Cardiac muscle cell (in vitro differentiated cells and primary cell): ENCODE measurements around the gene KDM2A. TPM values are rescaled to one million over a fixed set of nuclear protein-coding genes. Genes with fewer than 3 reads are reported as not detected.

Source experiments
- DNase-seq, 2 donors: peaks; one replicate each; pipeline versions ENCODE4 v3.0.0 to v3.0.0-alpha.2; 2010 to 2017; ENCODE audit warnings: low read depth in 1 of 2, low spot score in 1 of 2
- H3K27ac ChIP-seq: fragments of 200-600 bp; sonication (generic); 2 replicates; pipeline ENCODE4 v1.5.1; 2016
- H3K27me3 ChIP-seq: fragments of 200-600 bp; sonication (generic); 2 replicates; pipeline ENCODE4 v1.6.0; 2016; ENCODE audit warnings: control low read depth
- H3K36me3 ChIP-seq: fragments of 200-600 bp; sonication (generic); 2 replicates; pipeline ENCODE4 v1.5.1; 2016; ENCODE audit warnings: control low read depth
- H3K4me1 ChIP-seq: fragments of 200-600 bp; sonication (generic); 2 replicates; pipeline ENCODE4 v1.8.1; 2017; ENCODE audit warnings: low read depth, mild to moderate bottlenecking, mixed run types
- H3K4me3 ChIP-seq: fragments of 200-600 bp; sonication (generic); 2 replicates; pipeline ENCODE4 v1.5.1; 2016; ENCODE audit warnings: mild to moderate bottlenecking
- H3K9me3 ChIP-seq: fragments of 200-600 bp; sonication (generic); 2 replicates; pipeline ENCODE4 v1.5.1; 2017; ENCODE audit warnings: low read depth, mild to moderate bottlenecking, control low read depth
- CTCF ChIP-seq: IDR thresholded peaks from 2 replicates; pipeline ENCODE4 v1.5.1; 2012; ENCODE audit warnings: low read depth, mild to moderate bottlenecking, low read length
- polyA plus RNA-seq: library from polyadenylated mRNA; unstranded; fragments of >200 nt; fragmentation: Nextera tagmentation; extraction: Ambion mirVana; gene quantifications from 2 replicates; pipeline ENCODE4 v1.2.1, GENCODE V29; 2016
- total RNA-seq: library from RNA; depleted of rRNA; stranded (reverse); fragments of >200 nt; gene quantifications from 2 replicates; pipeline ENCODE4 v1.2.3, GENCODE V29; 2016

Gene KDM2A
- total and polyA plus RNA-seq, 2 experiments from 2014 or later = 17.6 to 37.8 TPM

GRCh38 chr11:67154726-67155125, 35.7 kb downstream of the KDM2A start:
- Histone ChIP-seq H3K27ac (no peak overlapping the region), H3K27me3 (no peaks in the 10 kb centered on the region), H3K36me3 (peaks cover 5% of the 10 kb centered on the region), H3K4me3 (no peak overlapping the region), H3K4me1 (no peaks in the 10 kb centered on the region), H3K9me3 (no peaks in the 10 kb centered on the region)
- no peak for DNase-seq
- TF ChIP-seq CTCF = no peak

- Histone ChIP-seq H3K9me3 (no peaks in the 10 kb centered on the region), H3K36me3 (no peaks in the 10 kb centered on the region), H3K4me1 (no peaks in the 10 kb centered on the region), H3K27ac (peak overlapping the region; percentile 9), H3K4me3 (no peak overlapping the region), H3K27me3 (no peaks in the 10 kb centered on the region)
- DNase-seq = no peak
- no peak for TF ChIP-seq CTCF
These were observed 38.6 kb downstream of the KDM2A start for GRCh38 chr11:67157691-67158090.

- Histone ChIP-seq H3K36me3 (no peaks in the 10 kb centered on the region), H3K27ac (peak overlapping the region; percentile 9)
- TF ChIP-seq CTCF = no peak
These were observed 39.2 kb downstream of the KDM2A start for GRCh38 chr11:67158221-67158620.

GRCh38 chr11:67160045-67160444, 41.0 kb downstream of the KDM2A start:
- H3K27ac ChIP-seq = no peak overlapping the region
- no peaks in the 10 kb centered on the region for H3K4me1 ChIP-seq
- no peak for DNase-seq
- TF ChIP-seq CTCF = no peak
- H3K9me3 ChIP-seq = no peaks in the 10 kb centered on the region
- no peak overlapping the region for H3K4me3 ChIP-seq
- H3K36me3 ChIP-seq = no peaks in the 10 kb centered on the region
- no peaks in the 10 kb centered on the region for H3K27me3 ChIP-seq

More at GRCh38 chr11:67158221-67158620, 39.2 kb downstream of the KDM2A start:
- no peaks in the 10 kb centered on the region for H3K4me1 ChIP-seq
- no peaks in the 10 kb centered on the region for H3K9me3 ChIP-seq
- no peaks in the 10 kb centered on the region for H3K27me3 ChIP-seq
- no peak for DNase-seq
- H3K4me3 ChIP-seq = no peak overlapping the region

- no peak for TF ChIP-seq CTCF
- no peaks in the 10 kb centered on the region for H3K9me3 ChIP-seq
- no peak overlapping the region for H3K27ac ChIP-seq
- DNase-seq = no peak
- no peaks in the 10 kb centered on the region for H3K27me3 ChIP-seq
- no peak overlapping the region for H3K4me3 ChIP-seq
- no peaks in the 10 kb centered on the region for H3K36me3 ChIP-seq
- no peaks in the 10 kb centered on the region for H3K4me1 ChIP-seq
These were observed 42.1 kb downstream of the KDM2A start for GRCh38 chr11:67160872-67161783.
